Aorta (tissue), 5 donors: Measurements from ENCODE around the gene SS18. TPM values are rescaled to one million over a fixed set of nuclear protein-coding genes. Genes with fewer than 3 reads are reported as not detected.

Experiments used
- ATAC-seq: fragments of 200-7000 bp; cut with Tn5 transposase; one replicate; pipeline ENCODE4 v1.9.1; 2022; ENCODE audit warnings: moderate library complexity; ENCODE audit not compliant: low FRiP score
- DNase-seq, 2 donors: peaks; one replicate each; pipeline ENCODE4 v3.0.0-alpha.2; 2020
- H3K27ac ChIP-seq, 2 donors: one replicate each; pipeline ENCODE4 v1.5.1; 2013; ENCODE audit warnings: low read length in 2 of 2, mild to moderate bottlenecking in 2 of 2, moderate library complexity in 2 of 2, control low read depth in 1 of 2, inconsistent platforms in 1 of 2, low read depth in 1 of 2
- H3K27me3 ChIP-seq, 2 donors: one replicate each; pipeline ENCODE4 v1.6.1; 2013; ENCODE audit warnings: control low read depth in 1 of 2, low read length in 1 of 2, mild to moderate bottlenecking in 1 of 2, moderate library complexity in 1 of 2; ENCODE audit not compliant: insufficient read depth in 2 of 2, control insufficient read depth in 1 of 2
- H3K36me3 ChIP-seq, 2 donors: one replicate each; pipeline ENCODE4 v1.6.1; 2013; ENCODE audit warnings: control low read depth in 1 of 2, low read length in 1 of 2, mild to moderate bottlenecking in 1 of 2; ENCODE audit not compliant: insufficient read depth in 2 of 2, control insufficient read depth in 1 of 2
- H3K4me1 ChIP-seq, 2 donors: one replicate each; pipeline ENCODE4 v1.6.1; 2013; ENCODE audit warnings: low read length in 2 of 2, control low read depth in 1 of 2, mild to moderate bottlenecking in 1 of 2, moderate library complexity in 1 of 2; ENCODE audit not compliant: insufficient read depth in 2 of 2, control insufficient read depth in 1 of 2
- H3K4me3 ChIP-seq, 2 donors: one replicate each; pipeline ENCODE4 v1.5.1; 2013; ENCODE audit warnings: low read length in 2 of 2, control low read depth in 1 of 2, mild to moderate bottlenecking in 1 of 2
- H3K9me3 ChIP-seq: one replicate; pipeline ENCODE4 v1.6.1; 2013; ENCODE audit warnings: mild to moderate bottlenecking, low read length; ENCODE audit not compliant: control insufficient read depth
- WGBS, 2 donors: extraction: QIAGEN DNeasy Blood & Tissue Kit; methylation state at CpG; one replicate each; pipeline ENCODE4 v1.1.7; 2013; 5-methylcytosine and 5-hydroxymethylcytosine counted together
- intact Hi-C, 2 donors: fragments of 100-400 bp; cut with DNase I; formaldehyde crosslinking; loops; one replicate each; pipeline versions ENCODE4 v1.14.2 to v1.15.0; 2022
- polyA plus RNA-seq, 2 donors: library from polyadenylated mRNA; stranded (reverse); fragments of 200-250 nt; gene quantifications; one replicate each; pipeline ENCODE4 v1.2.3, GENCODE V29; 2013
- total RNA-seq, 2 donors: library from RNA; stranded (reverse); fragmentation: NEBNext Ultra II Directional; extraction: Animal tissue kit (Norgen Biotek cat#: 25700); gene quantifications; one replicate each; pipeline ENCODE4 v1.2.1, GENCODE V29; 2021
- donor health status: healthy with polysubstance abuse.
- donor health status: Bipolar disorder and iron deficiency.
- donor health status: DM: no; HTN: no; CAD: no.
- donor health status: DM: no; HTN: no; CAD: no.
- donor health status: DM: yes; HTN: yes; CAD: no.

Gene SS18
- total and polyA plus RNA-seq, 4 donors = 26.4 to 81.3 (median 60.8) TPM

DNA sequence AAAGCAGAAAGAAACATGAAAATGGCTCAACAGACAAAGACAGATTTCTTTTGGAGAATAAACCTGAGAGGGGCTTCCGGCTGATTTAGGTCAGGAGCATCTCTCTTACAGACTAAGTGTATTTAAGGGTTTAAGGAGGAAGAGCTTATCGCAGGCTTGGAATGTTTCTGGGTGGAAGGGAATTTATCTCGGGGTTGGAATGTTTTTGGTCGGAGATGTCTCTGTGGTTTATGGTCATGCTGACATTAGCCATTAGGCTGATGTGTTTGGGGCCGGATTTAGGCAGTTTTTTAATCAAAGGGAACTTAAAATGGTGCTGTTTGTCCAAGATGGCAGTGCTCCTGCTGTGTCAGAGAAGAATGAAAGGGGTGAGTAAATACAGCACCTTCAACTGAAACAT lies 28.8 kb upstream of the SS18 start:
- no peak for ATAC-seq
- Histone ChIP-seq H3K36me3 (no peaks in the 10 kb centered on the region), H3K4me3 (no peak overlapping the region), H3K4me1 (no peaks in the 10 kb centered on the region), H3K9me3 (peaks cover 1% of the 10 kb centered on the region), H3K27me3 (no peaks in the 10 kb centered on the region), H3K27ac (no peak overlapping the region)
- 65 to 71% methylated on average over 5 of the region's 5 CpGs for WGBS, 2 donors
- no peak for DNase-seq
- intact Hi-C loops = no loop called here

DNA sequence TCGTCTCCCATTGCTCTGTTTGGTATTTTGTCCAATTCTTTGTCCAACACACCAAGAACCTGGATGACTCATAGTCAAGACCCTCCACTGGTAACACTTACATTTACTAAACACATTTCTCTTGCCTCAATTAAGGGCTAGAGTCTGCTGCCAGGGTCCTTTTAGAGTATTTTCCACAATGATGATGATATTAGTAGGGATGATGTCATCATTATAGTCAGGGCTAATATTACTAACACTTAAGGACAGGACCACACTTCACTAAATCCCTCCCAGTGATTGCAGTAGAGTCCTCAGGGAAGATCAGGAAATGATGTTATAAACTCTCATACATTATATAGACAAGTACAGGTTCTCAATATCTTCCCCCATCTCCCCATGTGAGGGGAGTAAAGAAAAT lies 13.6 kb upstream of the SS18 start:
- H3K9me3 ChIP-seq = no peaks in the 10 kb centered on the region
- DNase-seq = no peak
- H3K27me3 ChIP-seq = no peaks in the 10 kb centered on the region
- no peak overlapping the region for H3K27ac ChIP-seq
- no peak overlapping the region for H3K4me3 ChIP-seq
- H3K36me3 ChIP-seq = no peaks in the 10 kb centered on the region
- 69 to 80% methylated on average over 1 of the region's 1 CpG for WGBS, 2 donors
- ATAC-seq = no peak
- H3K4me1 ChIP-seq = no peaks in the 10 kb centered on the region
- intact Hi-C loops = no loop called here

DNA sequence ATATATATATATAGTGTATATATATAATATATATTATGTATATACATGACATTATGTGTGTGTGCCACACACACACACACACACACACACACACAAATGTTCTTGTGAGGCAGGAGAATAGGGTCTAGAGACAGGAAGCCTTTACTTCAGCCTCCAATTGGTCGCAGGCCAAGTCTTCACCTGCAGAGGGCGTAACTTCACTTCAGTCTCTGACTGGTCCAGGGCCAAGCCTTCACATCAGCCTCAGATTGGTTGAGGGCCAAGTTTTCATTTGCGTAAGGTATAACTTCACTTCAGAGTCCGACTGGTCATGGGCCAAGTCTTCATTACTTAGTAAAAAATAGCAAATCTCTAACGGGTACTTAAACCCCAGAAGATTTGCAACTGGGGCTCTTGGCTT lies 13.2 kb upstream of the SS18 start:
- DNase-seq (no peak), ATAC-seq (no peak)
- 53 to 55% methylated on average over 5 of the region's 5 CpGs for WGBS, 2 donors
- intact Hi-C loops = no loop called here
- H3K27ac ChIP-seq = no peak overlapping the region
- no peaks in the 10 kb centered on the region for H3K4me1 ChIP-seq
- H3K27me3 ChIP-seq = no peaks in the 10 kb centered on the region
- H3K36me3 ChIP-seq = no peaks in the 10 kb centered on the region
- H3K4me3 ChIP-seq = no peak overlapping the region
- H3K9me3 ChIP-seq = no peaks in the 10 kb centered on the region

DNA sequence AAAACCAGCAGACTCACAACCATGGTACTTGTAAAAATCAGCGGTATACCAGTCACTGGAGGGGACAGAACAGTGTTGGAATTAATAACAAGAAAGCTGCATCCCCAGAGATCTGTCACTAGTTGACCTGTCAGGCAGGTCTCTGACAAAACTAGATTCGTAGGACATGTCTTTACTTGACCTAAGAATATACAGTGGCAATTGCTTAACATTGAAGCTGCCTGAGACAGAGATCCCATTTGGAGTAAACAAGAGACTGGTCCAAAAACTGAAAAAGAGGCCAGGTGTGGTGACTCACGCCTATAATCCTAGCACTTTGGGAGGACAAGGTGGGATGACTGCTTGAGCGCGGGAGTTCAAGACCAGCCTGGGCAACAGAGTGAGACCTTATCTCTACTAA lies 7.2 kb upstream of the SS18 start:
- Histone ChIP-seq H3K4me3 (no peak overlapping the region), H3K27me3 (no peaks in the 10 kb centered on the region), H3K36me3 (no peaks in the 10 kb centered on the region), H3K9me3 (no peaks in the 10 kb centered on the region), H3K27ac (no peak overlapping the region), H3K4me1 (no peaks in the 10 kb centered on the region)
- 90 to 93% methylated on average over 5 of the region's 5 CpGs for WGBS, 2 donors
- DNase-seq = no peak
- intact Hi-C loops = no loop called here
- no peak for ATAC-seq

DNA sequence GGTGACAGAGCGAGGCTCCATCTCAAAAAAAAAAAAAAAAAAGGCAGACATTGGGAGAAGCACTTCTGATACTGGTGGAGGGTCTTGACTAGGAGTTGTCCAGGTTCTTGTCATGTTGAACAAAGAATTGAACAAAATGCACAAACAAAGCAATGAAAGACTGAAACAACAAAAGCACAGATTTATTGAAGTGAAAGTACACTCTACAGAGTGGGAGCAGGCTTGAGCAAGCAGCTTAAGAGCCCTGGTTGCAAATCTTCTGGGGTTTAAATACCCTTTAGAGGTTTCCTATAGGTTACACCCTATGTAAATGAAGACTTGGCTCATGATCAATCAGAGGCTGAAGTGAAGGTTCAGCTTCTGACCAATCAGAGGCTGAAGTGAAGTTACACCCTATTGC lies 6.4 kb upstream of the SS18 start:
- H3K9me3 ChIP-seq = no peaks in the 10 kb centered on the region
- H3K4me1 ChIP-seq = no peaks in the 10 kb centered on the region
- no peaks in the 10 kb centered on the region for H3K27me3 ChIP-seq
- 100% methylated on average over 1 of the region's 1 CpG for WGBS, 2 donors
- DNase-seq (no peak), ATAC-seq (no peak)
- no peak overlapping the region for H3K4me3 ChIP-seq
- H3K27ac ChIP-seq = no peak overlapping the region
- no peaks in the 10 kb centered on the region for H3K36me3 ChIP-seq
- intact Hi-C loops = no loop called here

DNA sequence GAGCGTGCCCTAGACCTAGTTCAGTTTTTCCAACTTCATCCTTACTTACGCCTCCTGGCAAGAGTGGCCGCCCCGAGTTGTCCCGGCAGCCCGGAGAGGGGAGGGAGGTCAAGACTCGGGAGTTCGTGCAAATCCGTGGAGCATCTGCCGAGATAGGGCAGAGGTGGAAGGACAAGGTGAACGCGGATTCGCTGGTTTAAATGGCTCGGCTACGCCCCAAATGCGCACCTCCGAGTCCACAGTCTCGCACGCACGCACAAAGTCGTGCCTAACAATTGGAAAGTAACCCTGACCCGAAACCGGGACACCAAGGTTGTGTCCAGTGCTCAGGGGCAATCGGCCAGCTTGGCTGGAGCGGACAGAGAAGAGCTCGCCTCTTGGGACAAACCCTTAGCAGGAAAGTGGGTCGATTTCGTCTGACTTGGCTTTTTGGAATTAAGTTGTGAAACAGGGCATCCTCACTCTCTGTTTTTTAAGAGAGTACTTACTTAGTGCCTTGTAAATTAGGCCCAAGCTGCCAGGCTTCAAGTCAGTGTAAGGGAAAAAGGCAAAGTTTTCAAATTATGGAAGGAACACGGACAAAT lies 726 bp upstream of the SS18 start:
- intact Hi-C loops = loop anchor here in 1 of 2 donors (5.0 kb wide), 1 partner anchor 136 kb away; the partner anchor contains the start of gene TAF4B
- WGBS, 2 donors = 1 to 2% methylated on average over 29 of the region's 29 CpGs
- Histone ChIP-seq H3K27me3 (no peaks in the 10 kb centered on the region), H3K4me3 (peak overlapping the region; percentile 30 to 32), H3K27ac (peak overlapping the region in 1 of 2 donors; percentile 91), H3K36me3 (no peaks in the 10 kb centered on the region), H3K9me3 (no peaks in the 10 kb centered on the region), H3K4me1 (no peaks in the 10 kb centered on the region)
- peak; percentile 73 to 81 for DNase-seq
- peak; percentile 50 for ATAC-seq

DNA sequence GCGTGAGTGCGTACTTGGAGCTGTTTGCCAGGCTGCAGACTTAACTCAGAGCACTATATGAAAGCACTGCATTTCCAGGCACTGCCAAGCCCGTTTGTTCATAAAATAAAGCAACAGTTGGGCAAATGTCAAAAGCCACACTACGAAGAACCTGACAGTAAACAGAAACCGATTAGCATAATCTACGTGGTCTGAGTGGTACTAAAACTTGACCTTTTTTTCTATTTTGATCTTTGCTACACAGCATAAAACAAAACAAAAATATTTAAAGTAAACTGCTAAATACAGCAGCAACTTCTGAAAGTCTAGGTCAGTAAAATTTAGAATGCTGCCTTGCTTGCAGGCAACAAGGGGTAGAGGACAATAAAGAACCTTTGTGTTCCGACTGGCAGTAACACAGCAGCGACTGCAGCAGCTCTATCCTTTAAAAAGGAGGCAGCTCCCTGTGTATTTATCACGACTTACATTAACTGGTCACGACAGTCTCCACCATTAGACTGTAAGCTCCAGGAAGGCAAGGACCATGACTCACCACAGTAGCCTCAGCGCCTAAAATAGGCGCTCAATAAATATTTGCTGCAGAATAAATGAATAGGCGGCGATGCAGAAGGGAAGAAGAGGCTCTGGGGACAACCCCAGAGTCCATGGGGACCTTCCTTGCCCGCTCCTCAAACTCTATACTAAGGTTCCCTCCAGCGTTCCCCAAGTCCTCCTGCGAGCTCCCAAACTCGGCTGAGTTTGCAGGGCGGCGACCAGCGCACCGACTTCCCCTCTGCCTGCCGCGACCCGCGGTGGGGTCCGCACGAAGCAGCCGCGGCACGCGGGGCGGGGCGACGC lies 902 bp downstream of the SS18 start:
- no peaks in the 10 kb centered on the region for H3K4me1 ChIP-seq
- H3K9me3 ChIP-seq = no peaks in the 10 kb centered on the region
- 1 to 2% methylated on average over 34 to 35 of the region's 35 CpGs for WGBS, 2 donors
- H3K27me3 ChIP-seq = no peaks in the 10 kb centered on the region
- H3K4me3 ChIP-seq = peak overlapping the region; percentile 43 to 87
- peak overlapping the region; percentile 91 to 95 for H3K27ac ChIP-seq
- intact Hi-C loops = loop anchor here (5.0 to 10.0 kb wide), 3 partner anchors 133 to 565 kb away; partner anchors contain the start of gene TAF4B (in 1 of the 2)
- no peaks in the 10 kb centered on the region for H3K36me3 ChIP-seq
- no peak for DNase-seq
- ATAC-seq = no peak

DNA sequence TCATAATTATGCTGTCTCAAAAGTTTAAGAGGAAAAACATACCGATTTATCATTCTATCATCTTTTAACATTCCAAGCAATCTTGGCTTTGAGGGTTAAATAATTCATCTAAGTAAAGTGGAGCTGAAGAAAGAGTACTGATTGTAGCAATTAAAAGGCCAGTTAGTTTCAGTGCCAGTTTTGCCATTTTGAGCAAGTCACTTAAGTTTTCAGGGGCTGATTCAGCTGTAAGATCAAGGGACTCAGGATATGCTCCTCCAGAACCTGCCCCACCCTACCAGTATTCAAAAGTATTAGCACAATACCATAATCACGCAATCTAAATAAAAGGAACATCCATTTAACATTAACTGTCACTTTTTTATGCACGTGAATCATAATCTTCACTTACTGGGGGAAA lies 1.9 kb downstream of the SS18 start:
- WGBS, 2 donors = 43 to 45% methylated on average over 3 of the region's 3 CpGs
- Histone ChIP-seq H3K36me3 (no peaks in the 10 kb centered on the region), H3K4me1 (no peaks in the 10 kb centered on the region), H3K27me3 (no peaks in the 10 kb centered on the region), H3K27ac (no peak overlapping the region), H3K4me3 (peak overlapping the region in 1 of 2 donors; percentile 20), H3K9me3 (no peaks in the 10 kb centered on the region)
- intact Hi-C loops = loop anchor here (5.0 to 10.0 kb wide), 2 partner anchors 134 to 566 kb away; no protein-coding TSS in a partner anchor
- DNase-seq (no peak), ATAC-seq (no peak)

DNA sequence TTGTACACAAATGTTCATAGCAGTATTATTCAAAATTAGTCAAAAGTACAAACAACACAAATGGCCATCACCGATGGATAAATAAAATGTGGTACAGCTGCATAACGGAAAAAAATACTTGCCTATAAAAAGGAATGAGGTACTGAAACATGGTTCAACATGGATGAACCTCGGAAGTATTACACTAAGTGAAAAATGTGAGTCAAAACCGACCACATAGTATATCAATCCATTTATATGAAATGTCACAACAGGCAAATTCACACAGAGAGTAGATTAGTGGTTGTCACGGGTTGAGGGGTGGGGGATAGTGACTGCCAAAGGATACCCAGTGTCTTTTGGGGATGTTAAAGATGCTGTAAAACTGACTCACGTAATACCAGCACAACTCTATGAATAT lies 3.5 kb downstream of the SS18 start:
- Histone ChIP-seq H3K27ac (no peak overlapping the region), H3K36me3 (no peaks in the 10 kb centered on the region)

More for the DNA sequence above, 3.5 kb downstream of the SS18 start:
- H3K9me3 ChIP-seq = no peaks in the 10 kb centered on the region
- H3K4me3 ChIP-seq = no peak overlapping the region
- intact Hi-C loops = loop anchor here (5.0 to 10.0 kb wide), 2 partner anchors 135 to 568 kb away; no protein-coding TSS in a partner anchor
- WGBS, 2 donors = 91 to 93% methylated on average over 6 of the region's 6 CpGs
- H3K27me3 ChIP-seq = no peaks in the 10 kb centered on the region
- ATAC-seq = no peak
- H3K4me1 ChIP-seq = no peaks in the 10 kb centered on the region
- no peak for DNase-seq
